Measurements from ENCODE around the gene GSKIP.
A peak's percentile ranks its signal among the peaks of the same experiment; 100 is the strongest.

The GSKIP gene

GRCh38 chr14:96422992-96423391 lies 59.7 kb downstream of the GSKIP start:
- no peak for DNase-seq

DNA sequence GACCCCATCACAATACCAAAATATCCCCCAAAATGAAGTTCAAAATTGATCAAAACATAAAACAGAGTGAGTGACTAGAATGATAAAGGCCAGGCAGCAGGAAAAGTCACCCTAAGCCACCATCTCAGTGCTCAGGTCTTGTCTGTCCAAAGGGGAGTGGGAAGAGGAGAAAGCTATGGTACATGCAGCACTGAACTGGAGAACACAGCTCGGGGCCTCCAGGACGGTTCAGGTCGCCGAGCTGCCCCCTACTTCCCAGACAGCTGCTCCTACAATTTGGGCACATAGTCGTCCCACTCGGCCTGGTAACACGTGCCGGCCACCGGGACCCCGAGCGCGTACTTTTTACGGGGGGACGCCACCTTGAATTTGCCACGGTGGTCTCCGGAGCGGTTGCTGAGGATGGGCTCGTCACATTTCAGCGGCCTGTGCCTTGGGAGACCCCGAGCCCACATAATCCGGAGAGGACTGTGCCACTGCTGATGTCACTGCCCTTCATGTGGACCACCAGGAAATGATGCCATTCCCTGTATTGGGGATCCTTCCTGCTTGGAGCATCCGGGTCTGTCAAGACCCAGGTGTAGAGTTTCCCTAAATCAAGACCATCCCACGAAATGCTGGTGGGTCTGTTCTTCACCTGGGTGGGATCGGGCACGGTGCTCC lies 60.3 kb downstream of the GSKIP start:
- peak; percentile 31 for DNase-seq

GRCh38 chr14:96424109-96424989 lies 61.0 kb downstream of the GSKIP start:
- peak; percentile 28 for DNase-seq

DNA sequence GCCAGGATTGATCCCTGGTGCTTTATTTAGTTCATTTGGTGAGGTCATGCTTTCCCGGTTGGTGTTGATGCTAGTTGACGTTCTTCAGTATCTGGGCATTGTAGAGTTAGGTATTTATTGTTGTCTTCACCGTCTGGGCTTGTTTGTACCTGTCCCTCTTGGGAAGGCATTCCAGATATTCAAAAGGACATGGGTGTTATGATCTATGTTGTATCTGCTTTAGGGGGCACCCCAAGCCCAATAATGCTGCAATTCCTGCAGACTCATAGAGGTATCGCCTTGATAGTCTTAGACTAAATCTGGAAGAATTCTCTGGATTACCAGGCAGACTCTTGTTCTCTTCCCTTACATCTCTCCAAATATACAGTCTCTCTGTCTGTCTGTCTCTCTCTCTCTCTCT lies 70.7 kb downstream of the GSKIP start:
- DNase-seq: no peak
